SU-DHL-6 (cell line): ENCODE measurements around the gene CNTN1.

ENCODE experiments used
- CTCF ChIP-seq: fragments of 200-600 bp; sonication (generic); IDR thresholded peaks from one replicate; pipeline ENCODE4 v1.5.1; 2017; ENCODE audit warnings: antibody characterized with exemption, mild to moderate bottlenecking, low read length, moderate library complexity; ENCODE audit not compliant: insufficient read depth, poor library complexity, severe bottlenecking
- EZH2phosphoT487 ChIP-seq: fragments of 200-600 bp; sonication (generic), shearing (Covaris generic); conservative IDR thresholded peaks from 2 replicates; pipeline ENCODE4 v1.6.1; 2018; ENCODE audit warnings: mild to moderate bottlenecking, antibody characterized with exemption, low read length, moderate library complexity, mixed read lengths

GRCh38 chr12:40752011-40752410, 59.8 kb downstream of the CNTN1 start:
- no peak for TF ChIP-seq CTCF
- no peak for TF ChIP-seq EZH2phosphoT487
